GF-D8 (cell line): ENCODE measurements around the gene GANC.
"Not testable (repeated sequence)": the region's sequence is repeated elsewhere in the genome, so short reads cannot be mapped to it uniquely, and the experiment has no call there.

ENCODE experiments used
- DNase-seq: peaks from one replicate; lab custom pipeline; 2025; lab: John Stamatoyannopoulos, UW

GANC gene

GRCh38 chr15:42272939-42273899 is at the start of gene GANC, which contains the start of gene TMEM87A:
TSS of gene GANC (plus strand) at chr15:42273201. CDS start at chr15:42274482, 1,281 bp downstream.
TSS of gene TMEM87A (minus strand) at chr15:42273433. CDS start at chr15:42273398, 35 bp downstream.
- DNase-seq = peak; percentile 88

- DNase-seq = no peak
These were observed 46.4 kb upstream of the GANC start for GRCh38 chr15:42226648-42227047.

GRCh38 chr15:42228036-42228435 is 45.0 kb upstream of the GANC start:
- no peak for DNase-seq

- DNase-seq = not testable (repeated sequence)
These were observed 44.0 kb upstream of the GANC start for GRCh38 chr15:42228981-42229380.

- no peak for DNase-seq
These were observed 41.9 kb upstream of the GANC start for GRCh38 chr15:42231088-42231487.

GRCh38 chr15:42232606-42233005 is 40.4 kb upstream of the GANC start:
- no peak for DNase-seq

- DNase-seq = no peak
These were observed 39.9 kb upstream of the GANC start for GRCh38 chr15:42233107-42233506.

GRCh38 chr15:42239528-42240182 is 33.3 kb upstream of the GANC start:
- DNase-seq = no peak

GRCh38 chr15:42240823-42241222 is 32.2 kb upstream of the GANC start:
- no peak for DNase-seq

- DNase-seq = no peak
These were observed 19.7 kb upstream of the GANC start for GRCh38 chr15:42253300-42253699.

- no peak for DNase-seq
These were observed 8.2 kb upstream of the GANC start for GRCh38 chr15:42264795-42265194.

GRCh38 chr15:42267286-42267685 is 5.7 kb upstream of the GANC start:
- DNase-seq = no peak

- DNase-seq = no peak
These were observed 2.5 kb upstream of the GANC start for GRCh38 chr15:42270551-42270950.

GRCh38 chr15:42270996-42271395 is 2.0 kb upstream of the GANC start:
- DNase-seq = no peak

GRCh38 chr15:42273900-42274701 is 1.1 kb downstream of the GANC start:
- DNase-seq = no peak

GRCh38 chr15:42274702-42274989 is 1.6 kb downstream of the GANC start:
- DNase-seq = no peak

GRCh38 chr15:42275780-42276391 is 2.9 kb downstream of the GANC start:
- no peak for DNase-seq

GRCh38 chr15:42276762-42277161 is 3.8 kb downstream of the GANC start:
- no peak for DNase-seq

- DNase-seq = peak; percentile 4
These were observed 6.3 kb downstream of the GANC start for GRCh38 chr15:42279234-42279723.

GRCh38 chr15:42282344-42282743 is 9.3 kb downstream of the GANC start:
- DNase-seq = no peak

GRCh38 chr15:42282926-42283325 is 9.9 kb downstream of the GANC start:
- DNase-seq = no peak

- DNase-seq = no peak
These were observed 10.7 kb downstream of the GANC start for GRCh38 chr15:42283671-42284070.
